Activated CD4-positive, alpha-beta T cell treated with anti-CD3 and anti-CD28 coated beads, Interleukin-2, Interleukin-6, amounts not matched to agents 100 ng/mL and 50 ng/mL, durations not matched to agents 16 hours and 8 hours (primary cell): ENCODE results near the gene ROBO1.

Experiments
- DNase-seq: peaks from one replicate; pipeline ENCODE4 v3.0.0-alpha.2; 2020

The ROBO1 gene

DNA sequence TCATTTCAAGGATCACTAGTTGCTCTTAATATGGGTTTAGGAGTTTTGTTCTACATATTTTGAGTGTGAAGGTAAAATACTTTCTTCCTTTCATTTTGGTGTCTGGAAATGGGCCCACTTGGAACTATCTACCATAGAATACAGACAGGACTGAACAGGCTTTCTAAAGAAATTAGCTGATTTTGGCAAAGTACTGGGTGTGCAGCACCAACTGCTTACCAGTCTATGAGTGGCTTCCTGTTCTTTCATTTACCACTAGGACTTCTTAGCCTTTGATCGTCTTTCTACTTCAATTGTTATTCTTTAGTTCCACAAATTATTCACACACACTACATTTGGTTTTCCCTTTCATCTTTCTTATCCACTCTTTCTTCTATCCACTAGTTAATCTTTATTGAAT lies 1196.3 kb downstream of the ROBO1 start:
- no peak for DNase-seq

DNA sequence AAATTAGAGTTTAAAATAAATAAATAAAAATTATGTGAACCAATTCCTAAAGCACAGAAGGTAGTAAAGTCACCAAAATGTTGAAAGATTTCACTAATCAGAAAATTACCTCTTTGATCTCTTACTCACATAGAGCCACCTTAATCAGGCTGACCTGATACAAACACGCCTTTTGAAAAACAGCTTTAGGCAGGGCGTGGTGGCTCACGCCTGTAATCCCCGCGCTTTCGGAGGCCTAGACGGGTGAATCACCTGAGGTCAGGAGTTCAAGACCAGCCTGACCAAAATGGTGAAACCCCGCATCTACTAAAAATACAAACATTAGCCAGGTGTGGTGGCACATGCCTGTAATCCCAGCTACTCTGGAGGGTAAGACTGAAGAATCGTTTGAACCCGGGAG lies 1197.3 kb downstream of the ROBO1 start:
- no peak for DNase-seq

DNA sequence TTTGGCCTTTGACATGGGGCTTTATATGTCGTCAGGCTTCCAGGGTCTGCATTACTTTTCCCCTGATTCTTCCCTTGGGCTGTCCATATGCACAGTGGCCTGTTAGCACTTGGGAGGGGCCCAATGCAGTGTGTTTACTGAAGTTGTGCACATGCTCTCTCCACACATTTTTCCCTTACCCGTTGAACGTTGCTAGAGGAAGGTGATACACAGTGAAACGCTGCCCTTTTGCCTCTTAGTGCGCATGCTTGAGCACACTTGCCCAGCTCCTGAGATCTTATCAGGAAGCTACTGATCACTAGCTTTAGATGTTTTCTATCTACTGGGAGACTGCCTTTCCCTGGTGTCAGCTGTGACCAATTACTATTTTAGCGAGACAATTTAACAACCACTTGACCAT lies 1198.0 kb downstream of the ROBO1 start:
- no peak for DNase-seq

DNA sequence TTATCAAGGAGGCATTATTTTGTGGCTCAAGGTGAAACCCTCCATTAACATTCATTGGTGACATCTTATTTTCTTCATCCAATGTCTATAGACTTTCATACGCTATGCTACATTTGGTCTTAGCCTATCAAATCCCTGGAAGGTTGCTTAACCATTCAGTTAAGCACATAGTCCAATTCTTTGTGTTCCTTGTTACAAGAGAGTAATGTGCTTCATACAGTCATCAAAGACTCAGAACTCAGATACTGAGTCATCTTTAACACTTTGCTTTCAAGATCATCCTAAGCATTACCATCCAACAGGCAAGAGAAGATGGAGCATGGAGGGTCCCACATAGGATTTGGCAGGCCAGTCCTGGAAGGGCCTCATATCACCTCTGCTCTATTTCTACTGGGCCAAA lies 1202.1 kb downstream of the ROBO1 start:
- no peak for DNase-seq

DNA sequence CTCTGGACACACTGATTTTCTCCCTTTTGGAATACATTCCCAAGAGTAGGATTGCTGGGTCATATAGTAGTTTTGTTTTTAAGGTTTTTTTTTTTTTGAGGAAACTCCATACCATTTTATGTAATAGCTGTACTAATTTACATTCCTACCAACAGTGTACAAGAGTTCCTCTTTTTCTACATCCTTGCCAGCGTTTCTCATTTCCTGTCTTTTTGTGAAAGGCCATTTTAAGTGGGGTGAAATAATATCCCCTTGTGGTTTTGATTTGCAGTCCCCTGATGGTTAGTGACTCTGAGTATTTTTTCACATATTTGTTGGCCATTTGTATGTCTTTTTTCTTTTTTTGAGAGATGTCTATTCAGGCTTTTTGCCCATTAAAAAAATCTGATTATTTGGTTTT lies 1205.5 kb downstream of the ROBO1 start:
- no peak for DNase-seq
